HG03039 (cell line): ENCODE data around the gene GPR27.

ENCODE experiments used
- ATAC-seq: cut with Tn5 transposase; IDR thresholded peaks from one replicate; pipeline ENCODE4 v1.9.1; 2021; ENCODE audit warnings: mild to moderate bottlenecking, moderate library complexity; ENCODE audit not compliant: unreplicated experiment

GPR27 gene

DNA sequence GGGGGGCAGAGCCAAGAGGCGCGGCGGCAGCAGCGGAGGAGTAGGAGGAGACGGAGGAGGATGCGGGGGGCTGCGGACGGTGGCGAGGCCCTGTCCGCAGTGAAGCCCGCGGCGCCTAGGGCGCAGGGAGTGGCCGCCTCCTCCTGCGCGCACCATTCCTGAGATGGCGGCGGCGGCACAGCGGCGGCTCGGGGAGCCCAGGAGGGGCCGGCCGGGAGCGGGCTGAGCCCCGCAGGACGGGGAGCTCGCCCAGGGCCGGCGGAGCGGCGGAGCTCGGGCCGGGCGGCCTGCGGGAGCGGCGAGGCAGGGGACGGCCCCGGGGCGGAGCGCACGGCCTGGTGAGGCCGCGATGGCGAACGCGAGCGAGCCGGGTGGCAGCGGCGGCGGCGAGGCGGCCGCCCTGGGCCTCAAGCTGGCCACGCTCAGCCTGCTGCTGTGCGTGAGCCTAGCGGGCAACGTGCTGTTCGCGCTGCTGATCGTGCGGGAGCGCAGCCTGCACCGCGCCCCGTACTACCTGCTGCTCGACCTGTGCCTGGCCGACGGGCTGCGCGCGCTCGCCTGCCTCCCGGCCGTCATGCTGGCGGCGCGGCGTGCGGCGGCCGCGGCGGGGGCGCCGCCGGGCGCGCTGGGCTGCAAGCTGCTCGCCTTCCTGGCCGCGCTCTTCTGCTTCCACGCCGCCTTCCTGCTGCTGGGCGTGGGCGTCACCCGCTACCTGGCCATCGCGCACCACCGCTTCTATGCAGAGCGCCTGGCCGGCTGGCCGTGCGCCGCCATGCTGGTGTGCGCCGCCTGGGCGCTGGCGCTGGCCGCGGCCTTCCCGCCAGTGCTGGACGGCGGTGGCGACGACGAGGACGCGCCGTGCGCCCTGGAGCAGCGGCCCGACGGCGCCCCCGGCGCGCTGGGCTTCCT is at the start of gene GPR27:
Gene GPR27 (plus strand): TSS at position 155 of the 909 bp plus-strand sequence. CDS start 195 bp downstream, at position 350.
- ATAC-seq, result no peak

- ATAC-seq, result no peak
Observed at GRCh38 chr3:71704915-71705314, 48.7 kb upstream of the GPR27 start.

DNA sequence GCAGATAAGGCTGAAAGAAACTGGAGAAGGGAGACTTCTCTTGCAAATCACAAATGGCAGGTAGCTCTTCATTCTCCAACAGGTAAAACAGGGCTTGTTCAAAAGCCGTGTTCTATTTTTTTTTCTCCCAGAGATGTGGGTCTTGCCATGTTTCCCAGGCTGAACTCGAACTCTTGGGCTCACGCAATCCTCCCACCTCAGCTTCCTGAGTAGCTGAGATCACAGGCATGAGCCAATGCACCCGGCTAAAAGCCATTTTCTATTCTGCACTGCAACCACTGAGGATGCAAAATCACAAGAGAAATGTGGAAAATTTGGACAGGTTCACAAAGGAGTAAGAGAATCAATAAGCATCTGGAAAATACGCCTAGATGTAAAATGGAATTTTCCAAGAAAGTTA is 48.0 kb upstream of the GPR27 start:
- no peak for ATAC-seq

DNA sequence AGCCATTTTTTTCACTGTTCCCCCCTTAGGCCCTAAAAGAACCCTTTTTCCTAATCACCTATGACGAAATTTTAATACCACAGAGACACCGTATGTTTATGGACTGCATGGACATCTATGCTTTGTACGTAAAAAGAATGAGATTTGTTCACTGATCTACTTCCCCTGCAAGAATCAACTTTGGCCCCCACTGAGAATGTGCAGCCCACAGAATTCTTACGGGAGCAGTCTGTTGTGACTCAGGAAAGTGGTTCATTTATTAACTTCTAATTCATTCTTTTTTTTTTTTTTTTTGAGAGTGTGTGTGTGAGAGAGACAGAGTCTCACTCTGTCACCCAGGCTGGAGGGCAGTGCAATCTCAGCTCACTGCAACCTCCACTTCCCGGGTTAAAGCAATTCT is 46.1 kb upstream of the GPR27 start:
- ATAC-seq, result no peak

- ATAC-seq, result no peak
Observed at GRCh38 chr3:71708476-71709105, 45.1 kb upstream of the GPR27 start.

GRCh38 chr3:71709908-71710511 is 43.6 kb upstream of the GPR27 start:
- no peak for ATAC-seq

DNA sequence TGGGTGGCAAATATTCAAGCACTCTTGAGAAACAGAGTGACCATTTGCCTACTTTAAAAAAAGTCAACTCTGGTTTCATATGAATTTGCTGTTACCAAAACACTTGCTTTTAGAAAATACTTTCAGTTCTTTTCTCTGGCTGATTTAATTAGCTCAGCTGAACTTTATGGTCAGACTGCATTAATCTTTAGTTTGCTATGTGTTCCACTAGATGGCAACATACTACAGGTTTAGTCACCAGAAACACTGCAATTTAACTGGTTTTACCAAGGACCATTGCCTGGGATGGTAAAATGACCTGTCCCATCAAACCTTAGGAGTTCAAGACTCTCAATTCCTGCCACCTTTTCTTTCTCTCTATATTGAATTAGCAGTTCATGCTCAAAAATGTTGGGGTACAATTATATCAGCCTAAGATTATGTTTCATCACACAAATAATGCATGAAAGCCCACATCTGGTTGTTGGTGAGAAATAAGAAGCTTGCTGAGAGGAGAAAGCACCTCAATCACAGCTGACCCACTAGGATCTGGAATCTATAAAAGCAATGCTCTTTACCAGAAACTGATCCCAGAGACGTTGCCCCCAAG is 42.7 kb upstream of the GPR27 start:
- peak; percentile 59 for ATAC-seq

- no peak for ATAC-seq
Observed at GRCh38 chr3:71713041-71713440, 40.6 kb upstream of the GPR27 start.

DNA sequence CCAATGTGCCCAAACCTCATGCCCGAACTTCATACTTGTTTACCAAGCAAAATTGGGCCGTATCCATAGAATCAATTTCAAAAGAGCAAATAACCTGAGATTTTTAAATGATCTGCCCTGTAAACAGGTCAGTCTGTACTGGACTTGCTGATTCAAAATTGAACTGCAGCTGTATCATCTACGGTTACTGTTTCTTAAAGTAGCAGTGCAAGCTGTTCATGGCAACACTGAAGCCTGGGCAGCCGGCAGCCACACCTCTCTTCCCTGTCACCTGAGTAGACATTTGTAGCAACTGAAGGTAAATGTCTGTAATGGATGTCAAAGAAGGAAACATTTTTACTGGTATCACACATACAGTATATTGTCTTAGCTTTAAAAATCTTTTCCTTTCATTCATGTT is 39.1 kb upstream of the GPR27 start:
- no peak for ATAC-seq

- no peak for ATAC-seq
Observed at GRCh38 chr3:71718072-71718471, 35.6 kb upstream of the GPR27 start.

- ATAC-seq, result no peak
Observed at GRCh38 chr3:71721002-71721401, 32.7 kb upstream of the GPR27 start.

GRCh38 chr3:71721651-71722157 is 32.0 kb upstream of the GPR27 start:
- no peak for ATAC-seq

DNA sequence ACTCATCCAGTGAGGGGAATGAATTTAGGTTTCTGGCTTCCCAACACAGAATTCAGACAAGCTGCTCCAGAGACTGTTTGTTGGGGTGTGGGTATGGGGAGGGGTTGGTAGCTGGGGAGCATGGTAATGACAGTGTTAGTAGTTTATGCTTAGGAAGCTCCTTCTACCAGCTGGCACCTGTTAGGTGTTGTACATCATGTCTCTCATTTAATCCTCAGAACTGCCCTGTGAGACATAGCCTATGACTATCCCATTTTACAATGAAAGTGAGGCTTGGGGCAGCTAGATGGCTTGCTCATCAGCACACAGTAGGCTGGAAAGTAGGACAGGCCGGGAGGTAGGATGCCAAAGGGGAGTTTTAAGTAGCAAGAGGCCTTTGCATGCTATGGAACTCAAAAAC is 31.0 kb upstream of the GPR27 start:
- ATAC-seq, result no peak

- no peak for ATAC-seq
Observed at GRCh38 chr3:71723452-71724170, 30.0 kb upstream of the GPR27 start.

DNA sequence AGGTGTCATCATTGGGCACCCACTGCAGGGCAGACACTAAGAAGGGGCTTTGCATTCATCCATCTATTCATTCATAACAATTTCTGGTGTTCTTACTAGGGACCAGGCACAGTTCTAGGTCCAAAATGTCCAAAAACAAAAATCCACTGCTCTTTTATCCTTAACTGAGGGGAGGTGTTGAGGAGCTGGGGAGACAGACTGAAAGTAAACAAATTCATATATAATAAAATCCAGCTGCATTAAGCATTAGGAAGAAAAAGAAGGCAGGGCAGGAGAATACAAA is 29.5 kb upstream of the GPR27 start:
- ATAC-seq, result no peak

DNA sequence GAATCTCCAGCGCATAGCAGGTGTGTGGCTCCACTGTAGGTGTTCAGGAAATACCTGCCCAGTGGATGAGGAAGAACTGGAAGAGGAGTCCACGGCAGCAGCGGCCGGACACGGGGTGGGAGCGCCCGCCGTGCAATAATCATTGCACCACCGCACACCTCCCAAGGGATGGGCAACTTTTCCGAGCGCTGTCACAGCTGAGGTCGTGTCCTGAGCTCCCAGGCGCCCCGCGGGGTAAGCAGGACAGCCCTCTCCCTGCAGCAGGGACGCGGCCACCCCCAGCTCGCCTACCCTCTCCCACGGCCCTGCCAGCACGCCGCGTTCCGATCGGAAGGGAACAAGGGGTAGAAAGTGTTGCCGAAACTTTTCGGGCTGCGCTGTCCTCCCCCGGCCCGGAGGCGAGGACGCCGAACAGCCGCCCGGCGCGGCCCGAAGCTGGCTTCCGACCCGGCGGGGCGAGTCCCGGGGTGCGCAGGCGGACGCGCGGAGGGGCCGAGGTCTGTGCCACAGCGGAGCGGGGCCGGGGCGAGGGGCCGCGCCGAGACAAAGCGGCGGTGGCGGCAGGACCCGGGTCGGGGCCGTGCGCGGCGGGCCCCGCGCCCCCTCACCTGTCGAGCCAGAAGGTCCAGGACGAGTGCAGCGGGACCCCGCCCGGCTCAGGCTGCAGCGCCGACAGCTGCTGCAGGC is 28.9 kb upstream of the GPR27 start:
- ATAC-seq, result peak; percentile 44

- peak; percentile 45 for ATAC-seq
Observed at GRCh38 chr3:71725271-71725991, 28.2 kb upstream of the GPR27 start, which contains the start of gene EIF4E3. EIF4E3 (minus strand) TSS chr3:71725402; CDS start chr3:71725367, 35 bp downstream.

DNA sequence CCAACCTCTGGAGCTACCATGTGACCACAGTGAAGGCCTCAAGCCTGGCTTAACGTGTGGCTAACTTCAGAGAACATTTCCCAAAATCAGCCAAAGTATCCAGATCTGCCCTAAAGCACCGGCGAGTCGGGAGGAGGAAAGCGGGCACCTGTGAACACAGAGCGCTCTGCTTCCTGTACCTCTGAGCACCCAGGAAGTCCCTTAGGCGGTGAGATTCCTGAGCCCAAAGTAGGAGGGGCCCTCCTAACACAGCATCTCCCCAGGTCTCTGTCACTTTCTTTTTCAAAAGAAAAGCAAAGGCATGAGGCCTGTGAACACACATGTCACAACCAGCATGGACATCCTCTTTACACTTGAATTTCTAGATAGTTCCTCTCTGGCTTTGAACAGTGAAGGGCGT is 27.5 kb upstream of the GPR27 start:
- ATAC-seq, result no peak

DNA sequence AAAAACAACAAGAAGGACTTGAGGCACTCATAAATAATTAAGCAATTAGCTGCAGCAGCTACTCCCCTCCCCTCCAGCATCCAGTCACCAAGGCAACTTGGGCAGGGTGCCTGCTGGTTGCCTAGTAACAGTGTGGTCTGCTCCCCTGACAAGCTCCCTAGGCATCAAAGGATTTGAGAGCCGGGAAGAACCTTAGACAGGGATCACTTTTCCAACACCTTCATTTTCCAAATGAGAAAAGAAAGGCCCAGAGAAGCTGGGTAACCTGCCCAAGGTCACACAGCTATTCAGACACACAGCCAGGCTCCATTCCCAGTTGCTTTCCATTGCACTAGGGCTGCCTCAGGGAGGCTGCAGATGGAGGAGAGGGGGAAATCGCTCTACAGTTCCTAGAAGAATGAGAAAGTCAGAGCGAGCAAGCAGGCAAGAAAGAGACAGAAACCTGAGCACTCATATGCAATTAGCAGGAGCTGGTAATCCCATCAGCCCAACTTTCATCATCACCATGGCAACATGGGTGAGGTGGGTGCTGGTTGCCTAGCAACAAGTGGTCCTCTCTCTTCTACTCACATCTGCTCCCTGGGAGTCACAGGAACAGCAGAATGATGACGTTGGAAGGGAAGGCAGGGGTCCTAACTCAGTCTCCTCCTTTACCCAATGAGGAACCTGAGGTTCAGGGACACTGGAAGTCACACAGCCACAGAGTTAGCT is 24.9 kb upstream of the GPR27 start:
- ATAC-seq, result no peak
